Stimulated activated memory B cell treated with anti-CD40 and anti-IgM and Interleukin-4, amounts not matched to agents 10 μg/mL and 1 μg/mL and 100 μg/mL, for 72 hours (primary cell): ENCODE data around the gene RND2.
"Not testable (repeated sequence)": the region's sequence is repeated elsewhere in the genome, so short reads cannot be mapped to it uniquely, and the experiment has no call there.

ENCODE experiments used
- ATAC-seq: fragments of 150-1000 bp; cut with Tn5 transposase; 2 replicates; pipeline ENCODE4 v1.10.0; 2021
- H3K27ac Mint-ChIP-seq: one replicate; pipeline ENCODE4 v1.8.0; 2022; ENCODE audit warnings: mild to moderate bottlenecking, mixed read lengths
- H3K27me3 Mint-ChIP-seq: one replicate; pipeline ENCODE4 v1.8.0; 2022; ENCODE audit warnings: mixed read lengths
- H3K36me3 Mint-ChIP-seq: one replicate; pipeline ENCODE4 v1.8.0; 2022; ENCODE audit warnings: mixed read lengths
- H3K4me1 Mint-ChIP-seq: one replicate; pipeline ENCODE4 v1.8.0; 2022; ENCODE audit warnings: mixed read lengths
- H3K4me3 Mint-ChIP-seq: one replicate; pipeline ENCODE4 v1.8.0; 2022; ENCODE audit warnings: mild to moderate bottlenecking, moderate library complexity, mixed read lengths
- H3K9me3 Mint-ChIP-seq: one replicate; pipeline ENCODE4 v1.8.0; 2022; ENCODE audit warnings: mixed read lengths

Gene RND2

GRCh38 chr17:43024407-43025289, at the start of gene RND2:
Gene RND2, plus strand, starts transcription at chr17:43025231. Its CDS starts 117 bp downstream, at chr17:43025348.
- Mint-ChIP-seq H3K9me3 (no peaks in the 10 kb centered on the region), H3K4me3 (peak within 1 kb of the TSS; percentile 71), H3K27me3 (no peaks in the 10 kb centered on the region), H3K36me3 (no peaks in the 10 kb centered on the region), H3K27ac (peak within 1 kb of the TSS; percentile 71), H3K4me1 (peaks cover 26% of the 10 kb centered on the region)
- peak; percentile 77 for ATAC-seq

- Mint-ChIP-seq H3K9me3 (no peaks in the 10 kb centered on the region), H3K27ac (no peak overlapping the region), H3K27me3 (no peaks in the 10 kb centered on the region), H3K4me1 (peaks cover 11% of the 10 kb centered on the region), H3K36me3 (peaks cover 2% of the 10 kb centered on the region), H3K4me3 (no peak overlapping the region)
- ATAC-seq = no peak
Observed at GRCh38 chr17:42975265-42975664, 49.8 kb upstream of the RND2 start.

- not testable (repeated sequence) for H3K9me3 Mint-ChIP-seq, H3K27me3 Mint-ChIP-seq, ATAC-seq, H3K36me3 Mint-ChIP-seq, H3K27ac Mint-ChIP-seq, H3K4me3 Mint-ChIP-seq
- peaks cover 16% of the 10 kb centered on the region for H3K4me1 Mint-ChIP-seq
Observed at GRCh38 chr17:42975701-42976100, 49.3 kb upstream of the RND2 start.

- peaks cover 17% of the 10 kb centered on the region for H3K36me3 Mint-ChIP-seq
- no peaks in the 10 kb centered on the region for H3K27me3 Mint-ChIP-seq
- H3K27ac Mint-ChIP-seq = peak within 1 kb of the TSS; percentile 98
- H3K4me1 Mint-ChIP-seq = peaks cover 51% of the 10 kb centered on the region
- H3K9me3 Mint-ChIP-seq = no peaks in the 10 kb centered on the region
- peak within 1 kb of the TSS; percentile 98 for H3K4me3 Mint-ChIP-seq
- peak; percentile 44 for ATAC-seq
Observed at GRCh38 chr17:42979511-42980273, 45.3 kb upstream of the RND2 start, which contains the start of gene PTGES3L. Gene PTGES3L, minus strand, starts transcription at chr17:42980080. Its CDS starts 27 bp downstream, at chr17:42980053.

GRCh38 chr17:42980274-42980765, 44.7 kb upstream of the RND2 start, which contains the start of gene RUNDC1:
Gene RUNDC1, plus strand, starts transcription at chr17:42980565. Its CDS starts 12 bp downstream, at chr17:42980577.
- Mint-ChIP-seq H3K27me3 (no peaks in the 10 kb centered on the region), H3K4me1 (peaks cover 58% of the 10 kb centered on the region), H3K36me3 (peaks cover 17% of the 10 kb centered on the region), H3K9me3 (no peaks in the 10 kb centered on the region), H3K4me3 (peak within 1 kb of the TSS; percentile 98), H3K27ac (peak within 1 kb of the TSS; percentile 98)
- ATAC-seq = peak; percentile 90

GRCh38 chr17:42980766-42981397, 44.1 kb upstream of the RND2 start:
- Mint-ChIP-seq H3K4me1 (peaks cover 63% of the 10 kb centered on the region), H3K4me3 (peak overlapping the region; percentile 90), H3K9me3 (no peaks in the 10 kb centered on the region), H3K27ac (peak overlapping the region; percentile 98), H3K27me3 (no peaks in the 10 kb centered on the region), H3K36me3 (peaks cover 17% of the 10 kb centered on the region)
- peak; percentile 79 for ATAC-seq

- Mint-ChIP-seq H3K4me1 (peaks cover 66% of the 10 kb centered on the region), H3K4me3 (peak overlapping the region; percentile 90), H3K27me3 (no peaks in the 10 kb centered on the region), H3K27ac (peak overlapping the region; percentile 98), H3K9me3 (no peaks in the 10 kb centered on the region), H3K36me3 (peaks cover 17% of the 10 kb centered on the region)
- ATAC-seq = no peak
Observed at GRCh38 chr17:42982266-42982665, 42.8 kb upstream of the RND2 start.

- peak overlapping the region; percentile 67 for H3K4me3 Mint-ChIP-seq
- H3K9me3 Mint-ChIP-seq = no peaks in the 10 kb centered on the region
- ATAC-seq = peak; percentile 89
- H3K36me3 Mint-ChIP-seq = peaks cover 41% of the 10 kb centered on the region
- peaks cover 58% of the 10 kb centered on the region for H3K4me1 Mint-ChIP-seq
- H3K27ac Mint-ChIP-seq = peak overlapping the region; percentile 89
- H3K27me3 Mint-ChIP-seq = no peaks in the 10 kb centered on the region
Observed at GRCh38 chr17:42985225-42985624, 39.8 kb upstream of the RND2 start.

GRCh38 chr17:42989141-42989540, 35.9 kb upstream of the RND2 start:
- no peaks in the 10 kb centered on the region for H3K27me3 Mint-ChIP-seq
- H3K36me3 Mint-ChIP-seq = peaks cover 53% of the 10 kb centered on the region
- H3K9me3 Mint-ChIP-seq = no peaks in the 10 kb centered on the region
- H3K4me1 Mint-ChIP-seq = peaks cover 26% of the 10 kb centered on the region
- no peak overlapping the region for H3K27ac Mint-ChIP-seq
- ATAC-seq = no peak
- no peak overlapping the region for H3K4me3 Mint-ChIP-seq

- Mint-ChIP-seq H3K4me1 (peaks cover 25% of the 10 kb centered on the region), H3K4me3 (no peak overlapping the region), H3K9me3 (no peaks in the 10 kb centered on the region), H3K36me3 (peaks cover 54% of the 10 kb centered on the region), H3K27me3 (no peaks in the 10 kb centered on the region), H3K27ac (peak overlapping the region; percentile 53)
- ATAC-seq = no peak
Observed at GRCh38 chr17:42989726-42990652, 35.0 kb upstream of the RND2 start.

GRCh38 chr17:42991471-42991870, 33.6 kb upstream of the RND2 start:
- no peak overlapping the region for H3K4me3 Mint-ChIP-seq

GRCh38 chr17:42992872-42993271, 32.2 kb upstream of the RND2 start:
- Mint-ChIP-seq H3K27ac (no peak overlapping the region), H3K4me3 (no peak overlapping the region), H3K9me3 (no peaks in the 10 kb centered on the region), H3K36me3 (peaks cover 51% of the 10 kb centered on the region), H3K27me3 (no peaks in the 10 kb centered on the region), H3K4me1 (peaks cover 22% of the 10 kb centered on the region)
- ATAC-seq = no peak

More at GRCh38 chr17:42991471-42991870, 33.6 kb upstream of the RND2 start:
- Mint-ChIP-seq H3K4me1 (peaks cover 18% of the 10 kb centered on the region), H3K27ac (no peak overlapping the region), H3K9me3 (no peaks in the 10 kb centered on the region), H3K27me3 (no peaks in the 10 kb centered on the region), H3K36me3 (peaks cover 54% of the 10 kb centered on the region)
- ATAC-seq = no peak

GRCh38 chr17:42993913-42994312, 31.1 kb upstream of the RND2 start:
- not testable (repeated sequence) for H3K9me3 Mint-ChIP-seq, ATAC-seq, H3K27me3 Mint-ChIP-seq, H3K27ac Mint-ChIP-seq, H3K4me3 Mint-ChIP-seq
- Mint-ChIP-seq H3K36me3 (peaks cover 48% of the 10 kb centered on the region), H3K4me1 (peaks cover 28% of the 10 kb centered on the region)

- no peaks in the 10 kb centered on the region for H3K9me3 Mint-ChIP-seq
- no peaks in the 10 kb centered on the region for H3K27me3 Mint-ChIP-seq
- no peak for ATAC-seq
- H3K4me1 Mint-ChIP-seq = peaks cover 34% of the 10 kb centered on the region
- H3K4me3 Mint-ChIP-seq = peak overlapping the region; percentile 87
- peak overlapping the region; percentile 94 for H3K27ac Mint-ChIP-seq
- peaks cover 42% of the 10 kb centered on the region for H3K36me3 Mint-ChIP-seq
Observed at GRCh38 chr17:42997390-42997983, 27.5 kb upstream of the RND2 start.
